ENCODE results near the gene ACSF3. TPM values are rescaled to one million over a fixed set of nuclear protein-coding genes. Genes with fewer than 3 reads are reported as not detected.

ACSF3 gene
- total RNA-seq, 1 donor from 2014 or later: 41.1 TPM

- DNase-seq (ENCODE audit: low spot score) (no peak), ATAC-seq (no peak)
- intact Hi-C loops (cut with DNase I): no loop called here
These were observed 25.5 kb downstream of the ACSF3 start for GRCh38 chr16:89119166-89119621.

- DNase-seq (ENCODE audit: low spot score) (no peak), ATAC-seq (no peak)
- intact Hi-C loops (cut with DNase I): no loop called here
These were observed 26.0 kb downstream of the ACSF3 start for GRCh38 chr16:89119661-89120141.

GRCh38 chr16:89120281-89120680, 26.6 kb downstream of the ACSF3 start:
- intact Hi-C loops (cut with DNase I): no loop called here
- DNase-seq (ENCODE audit: low spot score) (no peak), ATAC-seq (no peak)

GRCh38 chr16:89120921-89121351, 27.3 kb downstream of the ACSF3 start:
- intact Hi-C loops (cut with DNase I): no loop called here
- ATAC-seq (no peak), DNase-seq (ENCODE audit: low spot score) (no peak)

- ATAC-seq: no peak
- intact Hi-C loops (cut with DNase I): no loop called here
These were observed 28.2 kb downstream of the ACSF3 start for GRCh38 chr16:89121691-89122321.

GRCh38 chr16:89122322-89122851, 28.7 kb downstream of the ACSF3 start:
- no peak for DNase-seq (ENCODE audit: low spot score)
- intact Hi-C loops (cut with DNase I): no loop called here
- ATAC-seq: no peak

More at GRCh38 chr16:89121691-89122321, 28.2 kb downstream of the ACSF3 start:
- DNase-seq (ENCODE audit: low spot score): no peak

GRCh38 chr16:89123001-89123830, 29.6 kb downstream of the ACSF3 start:
- intact Hi-C loops (cut with DNase I): no loop called here
- ATAC-seq: no peak
- no peak for DNase-seq (ENCODE audit: low spot score)

- DNase-seq (ENCODE audit: low spot score) (no peak), ATAC-seq (no peak)
- intact Hi-C loops (cut with DNase I): no loop called here
These were observed 30.1 kb downstream of the ACSF3 start for GRCh38 chr16:89123831-89124100.

- DNase-seq (ENCODE audit: low spot score): no peak
- intact Hi-C loops (cut with DNase I): no loop called here
- no peak for ATAC-seq
These were observed 35.7 kb downstream of the ACSF3 start for GRCh38 chr16:89129378-89129777.

GRCh38 chr16:89130448-89130847, 36.8 kb downstream of the ACSF3 start:
- intact Hi-C loops (cut with DNase I): no loop called here
- ATAC-seq: no peak
- peak; percentile 5 for DNase-seq (ENCODE audit: low spot score)

GRCh38 chr16:89131783-89132182, 38.1 kb downstream of the ACSF3 start:
- DNase-seq (ENCODE audit: low spot score) (peak; percentile 32), ATAC-seq (no peak)
- intact Hi-C loops (cut with DNase I): no loop called here

GRCh38 chr16:89132194-89133005, 38.7 kb downstream of the ACSF3 start:
- ATAC-seq (no peak), DNase-seq (ENCODE audit: low spot score) (peak; percentile 38)
- intact Hi-C loops (cut with DNase I): no loop called here

- DNase-seq (ENCODE audit: low spot score) (peak; percentile 42), ATAC-seq (no peak)
- intact Hi-C loops (cut with DNase I): no loop called here
These were observed 39.9 kb downstream of the ACSF3 start for GRCh38 chr16:89133457-89134127.

GRCh38 chr16:89134269-89134668, 40.6 kb downstream of the ACSF3 start:
- no peak for ATAC-seq
- intact Hi-C loops (cut with DNase I): no loop called here
- peak; percentile 34 for DNase-seq (ENCODE audit: low spot score)

- ATAC-seq (no peak), DNase-seq (ENCODE audit: low spot score) (no peak)
- intact Hi-C loops (cut with DNase I): no loop called here
These were observed 41.5 kb downstream of the ACSF3 start for GRCh38 chr16:89135166-89135565.

- intact Hi-C loops (cut with DNase I): no loop called here
- ATAC-seq: no peak
- no peak for DNase-seq (ENCODE audit: low spot score)
These were observed 42.5 kb downstream of the ACSF3 start for GRCh38 chr16:89135971-89136765.

GRCh38 chr16:89136931-89137330, 43.3 kb downstream of the ACSF3 start:
- ATAC-seq (no peak), DNase-seq (ENCODE audit: low spot score) (no peak)
- intact Hi-C loops (cut with DNase I): no loop called here

Data from sciatic nerve (tissue), 2 donors.